Chondrocyte (in vitro differentiated cells): ENCODE data around the gene LCN6. TPM values are rescaled to one million over a fixed set of nuclear protein-coding genes. Genes with fewer than 3 reads are reported as not detected.
A peak's percentile ranks its signal among the peaks of the same experiment; 100 is the strongest.

ENCODE experiments used
- DNase-seq: peaks from one replicate; pipeline ENCODE4 v3.0.0; 2021; ENCODE audit warnings: mixed read lengths, low spot score
- H3K27ac Mint-ChIP-seq: one replicate; pipeline ENCODE4 v1.8.0; 2021; ENCODE audit warnings: mild to moderate bottlenecking, moderate library complexity, mixed read lengths; ENCODE audit not compliant: unreplicated experiment
- H3K27me3 Mint-ChIP-seq: 2 replicates; pipeline ENCODE4 v1.8.0; 2021; ENCODE audit warnings: low read depth, mixed read lengths
- H3K36me3 Mint-ChIP-seq: 2 replicates; pipeline ENCODE4 v1.8.0; 2021; ENCODE audit warnings: low read depth, mixed read lengths
- H3K4me1 Mint-ChIP-seq: 2 replicates; pipeline ENCODE4 v1.8.0; 2021; ENCODE audit warnings: low read depth, mild to moderate bottlenecking, mixed read lengths
- H3K4me3 Mint-ChIP-seq: one replicate; pipeline ENCODE4 v1.8.0; 2021; ENCODE audit warnings: mild to moderate bottlenecking, moderate library complexity, mixed read lengths; ENCODE audit not compliant: unreplicated experiment
- H3K9me3 Mint-ChIP-seq: 2 replicates; pipeline ENCODE4 v1.8.0; 2021; ENCODE audit warnings: low read depth, mixed read lengths
- CTCF ChIP-seq: fragments of 200-600 bp; sonication (generic); IDR thresholded peaks from 2 replicates; pipeline ENCODE4 v1.5.0; 2021; ENCODE audit warnings: antibody characterized with exemption, mild to moderate bottlenecking, moderate library complexity
- total RNA-seq: library from RNA; stranded (reverse); gene quantifications from 3 replicates; pipeline ENCODE4 v1.2.1, GENCODE V29; 2021

LCN6 gene
- total RNA-seq, 1 donor from 2014 or later, result not detected

GRCh38 chr9:136700959-136701667 lies 47.2 kb downstream of the LCN6 start:
- no peak overlapping the region for H3K4me3 Mint-ChIP-seq
- H3K27me3 Mint-ChIP-seq, result peaks cover 13% of the 10 kb centered on the region
- H3K9me3 Mint-ChIP-seq, result no peaks in the 10 kb centered on the region
- no peaks in the 10 kb centered on the region for H3K36me3 Mint-ChIP-seq
- no peaks in the 10 kb centered on the region for H3K4me1 Mint-ChIP-seq
- TF ChIP-seq CTCF, result no peak
- no peak overlapping the region for H3K27ac Mint-ChIP-seq
- DNase-seq, result no peak

GRCh38 chr9:136700304-136700703 lies 48.0 kb downstream of the LCN6 start:
- no peak for TF ChIP-seq CTCF
- Mint-ChIP-seq H3K27me3 (peaks cover 10% of the 10 kb centered on the region), H3K4me1 (no peaks in the 10 kb centered on the region), H3K4me3 (no peak overlapping the region), H3K27ac (peak overlapping the region; percentile 61), H3K9me3 (no peaks in the 10 kb centered on the region), H3K36me3 (no peaks in the 10 kb centered on the region)
- DNase-seq, result no peak

GRCh38 chr9:136698635-136699246 lies 49.6 kb downstream of the LCN6 start:
- Mint-ChIP-seq H3K4me3 (no peak overlapping the region), H3K36me3 (no peaks in the 10 kb centered on the region), H3K27me3 (peaks cover 10% of the 10 kb centered on the region), H3K27ac (no peak overlapping the region), H3K9me3 (no peaks in the 10 kb centered on the region), H3K4me1 (no peaks in the 10 kb centered on the region)
- no peak for TF ChIP-seq CTCF
- DNase-seq, result no peak

GRCh38 chr9:136697821-136698526 lies 50.4 kb downstream of the LCN6 start:
- Mint-ChIP-seq H3K4me3 (no peak overlapping the region), H3K4me1 (no peaks in the 10 kb centered on the region), H3K9me3 (no peaks in the 10 kb centered on the region), H3K27me3 (peaks cover 10% of the 10 kb centered on the region), H3K36me3 (no peaks in the 10 kb centered on the region), H3K27ac (no peak overlapping the region)
- no peak for TF ChIP-seq CTCF
- no peak for DNase-seq

GRCh38 chr9:136697146-136697820 lies 51.0 kb downstream of the LCN6 start:
- Mint-ChIP-seq H3K9me3 (no peaks in the 10 kb centered on the region), H3K4me3 (no peak overlapping the region), H3K27ac (no peak overlapping the region), H3K4me1 (no peaks in the 10 kb centered on the region), H3K27me3 (peaks cover 10% of the 10 kb centered on the region), H3K36me3 (no peaks in the 10 kb centered on the region)
- TF ChIP-seq CTCF, result no peak
- no peak for DNase-seq
